K562 (cell line): ENCODE data around the gene CCT4. TPM values are rescaled to one million over a fixed set of nuclear protein-coding genes. Genes with fewer than 3 reads are reported as not detected.

Experiments used
- ATAC-seq: fragments of 200-7000 bp; cut with Tn5 transposase; 3 replicates; pipeline ENCODE4 v1.9.1; 2020; ENCODE audit warnings: moderate library complexity
- BruUV-seq: library from RNA; stranded (reverse); fragments of 400-500 nt; replicated peaks from 2 replicates; lab custom pipeline; 2021; lab: Mats Ljungman, UMichigan
- CTCF ChIA-PET: fragments of 300-600 bp; formaldehyde crosslinking; extraction: SDS; loops from one replicate; lab custom pipeline; 2021; ENCODE audit warnings: low intra/inter-chr PET ratio; lab: Yijun Ruan, JAX
- POLR2A ChIA-PET: fragments of 300-600, 350-650 bp; sonication (Branson Sonifier 250); formaldehyde crosslinking; extraction: SDS; loops from one replicate; lab custom pipeline; 2021; ENCODE audit warnings: antibody characterized with exemption, inconsistent platforms; lab: Yijun Ruan, JAX
- DNase-seq, 4 experiments: peaks; one replicate each; pipeline versions ENCODE4 v3.0.0 to v3.0.0-alpha.2; 2011 to 2018; ENCODE audit warnings: low spot score in 3 of 4, mixed read lengths in 3 of 4; ENCODE audit errors: extremely low read depth in 1 of 4
- FAIRE-seq: peaks from 2 replicates; lab custom pipeline; 2011; peaks lifted over from hg19 to GRCh38; lab: Jason Lieb, UNC
- H2AFZ ChIP-seq: 2 replicates; pipeline ENCODE4 v1.6.0; 2011; ENCODE audit warnings: low read depth, low read length, control low read depth, inconsistent platforms
- H3K27ac ChIP-seq: fragments of 200-600 bp; 3 replicates; pipeline ENCODE4 v1.8.0; 2011; ENCODE audit warnings: low read depth, mild to moderate bottlenecking, control low read depth, inconsistent platforms, low read length, moderate library complexity, mixed read lengths; ENCODE audit errors: extremely low read depth
- H3K27me3 ChIP-seq, 2 experiments: fragments of 300-600 bp in 1 of 2; 2 replicates in 1 of 2; 3 replicates in 1 of 2; pipeline versions ENCODE4 v1.6.0 to v1.8.0; 2011; ENCODE audit warnings: inconsistent platforms in 2 of 2, low read length in 2 of 2, mild to moderate bottlenecking in 1 of 2, mixed read lengths in 1 of 2, moderate library complexity in 1 of 2; ENCODE audit not compliant: control insufficient read depth in 2 of 2, insufficient read depth in 2 of 2
- H3K36me3 ChIP-seq: fragments of 300-600 bp; 3 replicates; pipeline ENCODE4 v1.8.0; 2011; ENCODE audit warnings: mild to moderate bottlenecking, low read length, inconsistent platforms; ENCODE audit not compliant: control insufficient read depth, insufficient read depth
- H3K4me1 ChIP-seq, 2 experiments: fragments of 200-600 bp in 1 of 2; replicated peaks in 1 of 2; 2 replicates in 1 of 2; 3 replicates in 1 of 2; pipeline versions ENCODE4 v1.5.1 to v1.8.0; 2011; ENCODE audit warnings: inconsistent platforms in 2 of 2, low read length in 2 of 2, mild to moderate bottlenecking in 1 of 2, mixed read lengths in 1 of 2, moderate library complexity in 1 of 2; ENCODE audit not compliant: control insufficient read depth in 2 of 2, insufficient read depth in 2 of 2
- H3K4me2 ChIP-seq: 2 replicates; pipeline ENCODE4 v1.6.1; 2011; ENCODE audit warnings: low read length, control low read depth, inconsistent platforms, mixed read lengths; ENCODE audit not compliant: insufficient read depth
- H3K4me3 ChIP-seq: fragments of 200-600 bp; sonication (generic), shearing (Covaris generic); 2 replicates; pipeline ENCODE4 v1.5.1; 2016; ENCODE audit warnings: control low read depth, inconsistent platforms
- H3K79me2 ChIP-seq: fragments of 200-600 bp; 3 replicates; pipeline ENCODE4 v1.8.0; 2011; ENCODE audit warnings: low read length, inconsistent platforms; ENCODE audit not compliant: control insufficient read depth, insufficient read depth
- H3K9ac ChIP-seq, 2 experiments: 2 replicates each; pipeline versions ENCODE4 v1.6.0 to v1.6.1; 2011; ENCODE audit warnings: low read depth in 2 of 2, low read length in 2 of 2, control low read depth in 1 of 2, inconsistent platforms in 1 of 2, mild to moderate bottlenecking in 1 of 2, mixed read lengths in 1 of 2; ENCODE audit not compliant: insufficient read depth in 1 of 2
- H3K9me1 ChIP-seq: one replicate; pipeline ENCODE4 v1.6.0; 2011; ENCODE audit warnings: inconsistent platforms, mild to moderate bottlenecking, low read length, moderate library complexity; ENCODE audit not compliant: control insufficient read depth, insufficient read depth
- H3K9me3 ChIP-seq: replicated peaks from 2 replicates; pipeline ENCODE4 v1.5.1; 2011; ENCODE audit warnings: low read depth, low read length, inconsistent platforms; ENCODE audit not compliant: control insufficient read depth, insufficient read depth
- H4K20me1 ChIP-seq: replicated peaks from 2 replicates; pipeline ENCODE4 v1.6.1; 2011; ENCODE audit warnings: low read length, inconsistent platforms, mixed read lengths; ENCODE audit not compliant: control insufficient read depth, insufficient read depth
- CEBPZ ChIP-seq: fragments of 150-350 bp; IDR thresholded peaks from 2 replicates; pipeline ENCODE4 v1.6.1; 2014; ENCODE audit warnings: low read depth, mild to moderate bottlenecking, low read length, borderline replicate concordance
- CXXC5 ChIP-seq: fragments of 250-450 bp; sonication (Bioruptor Pico); IDR thresholded peaks from 2 replicates; pipeline ENCODE4 v1.8.0; 2022; ENCODE audit warnings: inconsistent platforms, mild to moderate bottlenecking, moderate library complexity
- ESRRA ChIP-seq: fragments of 450-650 bp; IDR thresholded peaks from 2 replicates; pipeline ENCODE4 v1.6.1; 2014; ENCODE audit warnings: low read depth, mild to moderate bottlenecking, moderate library complexity, borderline replicate concordance
- RBM14 ChIP-seq: fragments of 200-400 bp; formaldehyde crosslinking; IDR thresholded peaks from 2 replicates; pipeline ENCODE4 v1.6.1; 2018; ENCODE audit warnings: low read depth, mild to moderate bottlenecking, low read length, moderate library complexity, borderline replicate concordance; ENCODE audit not compliant: insufficient read depth
- SP1 ChIP-seq: sonication (generic); formaldehyde crosslinking; IDR thresholded peaks from 2 replicates; pipeline ENCODE4 v1.8.1; 2022; ENCODE audit warnings: mild to moderate bottlenecking, missing genetic modification reagents
- ZBTB7A ChIP-seq: IDR thresholded peaks from 2 replicates; pipeline ENCODE4 v1.6.1; 2011; ENCODE audit warnings: low read depth, mild to moderate bottlenecking, low read length, moderate library complexity, borderline replicate concordance; ENCODE audit not compliant: control insufficient read depth
- ZC3H11A ChIP-seq: IDR thresholded peaks from 2 replicates; pipeline ENCODE4 v1.6.1; 2012; ENCODE audit warnings: low read depth, low read length, improper control_type of control experiment
- WGBS: fragments of 100-300 bp; shearing (Covaris generic); methylation state at CpG from one replicate; pipeline ENCODE4 v1.1.6; 2016; ENCODE audit warnings: low coverage, mixed read lengths; ENCODE audit not compliant: insufficient coverage; ENCODE audit errors: missing lambda C conversion rate; 5-methylcytosine and 5-hydroxymethylcytosine counted together
- in situ Hi-C: fragments of 300-500 bp; cut with MboI; formaldehyde crosslinking; loops from 4 replicates; pipeline ENCODE4 v1.15.0; 2018; ENCODE audit warnings: inconsistent platforms, mixed read lengths
- intact Hi-C: fragments of 100-400 bp; cut with micrococcal nuclease; formaldehyde crosslinking; loops from 2 replicates; pipeline ENCODE4 v1.14.2; 2022
- polyA plus RNA-seq, 8 experiments: library from polyadenylated mRNA; depleted of rRNA in 4 of 8; stranded (reverse) in 5 of 8; unstranded in 3 of 8; fragments of >200 nt; fragmentation: Nextera tagmentation in 2 of 8; fragmentation: Illumina TruSeq in 1 of 8; extraction: Ambion mirVana in 2 of 8; extraction: Trizol in 1 of 8; gene quantifications; 2 replicates each; pipeline versions ENCODE4 v1.2.1 to v1.2.3, GENCODE V29; 2011 to 2014; ENCODE audit warnings: inconsistent platforms in 1 of 8, missing spikeins in 1 of 8
- total RNA-seq, 7 experiments: library from RNA; depleted of rRNA in 6 of 7; stranded (reverse); fragments of >200 nt in 6 of 7; fragmentation: Illumina TruSeq in 2 of 7; extraction: Trizol in 2 of 7; gene quantifications; 2 replicates each; pipeline versions ENCODE4 v1.2.1 to v1.2.3, GENCODE V29; 2011 to 2021; ENCODE audit warnings: low replicate concordance in 1 of 7

CCT4 gene
- total and polyA plus RNA-seq, 9 of the 15 experiments (the other 6 are each of a cell fraction or from before 2014, with no cell fraction given), result 101 to 368 (median 303) TPM

DNA sequence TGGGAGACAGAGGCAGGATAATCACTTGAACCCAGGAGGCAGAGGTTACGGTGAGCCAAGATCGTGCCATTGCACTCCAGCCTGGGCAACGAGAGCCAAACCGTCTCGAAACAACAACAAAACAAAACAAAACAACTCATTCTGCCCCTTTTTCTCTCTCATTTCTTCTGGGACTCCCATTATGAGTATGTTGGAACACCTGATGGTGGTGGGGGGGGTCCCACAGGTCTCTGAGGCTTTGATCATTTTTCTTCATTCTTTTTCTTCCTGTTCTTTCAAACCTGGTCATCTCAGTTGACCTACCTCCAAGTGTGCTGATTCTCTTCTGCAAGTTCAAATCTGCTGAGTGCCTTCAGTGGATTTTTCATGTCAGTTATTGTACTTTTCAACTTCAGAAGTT is 26.4 kb downstream of the CCT4 start (continued):
- TF ChIP-seq CEBPZ, result no peak
- no peak for TF ChIP-seq ZC3H11A
- no peak for TF ChIP-seq RBM14
- TF ChIP-seq, all 486 proteins: peak for 0

DNA sequence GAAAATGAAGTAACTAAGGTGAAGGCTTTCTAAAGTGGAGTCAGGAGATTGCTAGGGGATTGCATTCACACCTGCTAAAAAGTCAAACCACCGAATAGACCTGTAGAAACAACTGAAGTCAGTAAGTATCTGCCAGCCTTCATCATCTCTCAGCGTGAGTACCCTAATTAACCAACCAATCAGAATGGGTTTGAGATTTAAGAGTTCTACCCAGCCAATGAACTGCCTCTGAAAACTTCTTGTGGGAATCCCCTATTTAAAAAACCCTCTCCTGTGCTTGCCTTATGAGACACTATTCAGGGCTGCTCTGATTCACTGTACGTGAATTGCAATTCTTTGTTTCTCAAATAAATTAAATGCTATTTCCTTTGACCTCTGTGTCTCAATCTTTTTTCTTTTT is 31.2 kb downstream of the CCT4 start:
- TF ChIP-seq SP1 (CRISPR knock-in tag) (no peak), CXXC5 (CRISPR knock-in tag) (no peak), ESRRA (no peak), ZBTB7A (no peak)
- Histone ChIP-seq H3K27ac (no peak overlapping the region), H3K9ac (no peak overlapping the region), H3K9me1 (peaks cover 4% of the 10 kb centered on the region), H3K4me2 (no peak overlapping the region), H3K27me3 (peaks cover 0 to 5% of the 10 kb centered on the region in 2 experiments; a peak in 3 of 5 replicates), H3K36me3 (no peaks in the 10 kb centered on the region), H2AFZ (no peak overlapping the region), H3K9me3 (no peaks in the 10 kb centered on the region), H3K79me2 (no peaks in the 10 kb centered on the region), H3K4me3 (no peak overlapping the region), H3K4me1 (peaks cover 0 to 14% of the 10 kb centered on the region in 2 experiments; a peak in 4 of 5 replicates), H4K20me1 (no peaks in the 10 kb centered on the region)
- in situ Hi-C loops (no loop called here), intact Hi-C loops (no loop called here)
- FAIRE-seq (no peak), ATAC-seq (no peak), DNase-seq (no peak)
- POLR2A ChIA-PET, result no interaction called here
- CTCF ChIA-PET, result no interaction called here
- no TSS peak for BruUV-seq
- WGBS, result 12% methylated on average over 3 of the region's 3 CpGs
